IPS-20b (cell line): ENCODE data around the gene TFIP11.

Source experiments
- H3K27ac ChIP-seq: one replicate; pipeline ENCODE4 v1.5.1; 2013; ENCODE audit warnings: low read length
- H3K27me3 ChIP-seq: 2 replicates; pipeline ENCODE4 v1.6.1; 2013; ENCODE audit warnings: mild to moderate bottlenecking, low read length, inconsistent platforms; ENCODE audit not compliant: insufficient read depth
- H3K36me3 ChIP-seq: 2 replicates; pipeline ENCODE4 v1.6.1; 2013; ENCODE audit warnings: low read depth, mild to moderate bottlenecking, inconsistent platforms, low read length, moderate library complexity; ENCODE audit not compliant: insufficient read depth
- H3K4me1 ChIP-seq: 2 replicates; pipeline ENCODE4 v1.6.1; 2013; ENCODE audit warnings: mild to moderate bottlenecking, control low read depth, inconsistent platforms, low read length, moderate library complexity; ENCODE audit not compliant: insufficient read depth
- H3K4me3 ChIP-seq: 2 replicates; pipeline ENCODE4 v1.5.1; 2013; ENCODE audit warnings: mild to moderate bottlenecking, low read length, inconsistent platforms
- H3K9ac ChIP-seq: 2 replicates; pipeline ENCODE4 v1.6.1; 2013; ENCODE audit warnings: low read depth, mild to moderate bottlenecking, inconsistent platforms, low read length, moderate library complexity
- H3K9me3 ChIP-seq: 2 replicates; pipeline ENCODE4 v1.6.1; 2013; ENCODE audit warnings: mild to moderate bottlenecking, low read depth, low read length, inconsistent platforms; ENCODE audit not compliant: insufficient read depth

The TFIP11 gene

GRCh38 chr22:26470807-26471206 lies 41.5 kb downstream of the TFIP11 start:
- H3K4me3 ChIP-seq, result no peak overlapping the region
- no peaks in the 10 kb centered on the region for H3K9me3 ChIP-seq
- H3K36me3 ChIP-seq, result peaks cover 98% of the 10 kb centered on the region
- H3K4me1 ChIP-seq, result no peaks in the 10 kb centered on the region
- H3K9ac ChIP-seq, result no peak overlapping the region
- H3K27me3 ChIP-seq, result no peaks in the 10 kb centered on the region
- H3K27ac ChIP-seq, result no peak overlapping the region

DNA sequence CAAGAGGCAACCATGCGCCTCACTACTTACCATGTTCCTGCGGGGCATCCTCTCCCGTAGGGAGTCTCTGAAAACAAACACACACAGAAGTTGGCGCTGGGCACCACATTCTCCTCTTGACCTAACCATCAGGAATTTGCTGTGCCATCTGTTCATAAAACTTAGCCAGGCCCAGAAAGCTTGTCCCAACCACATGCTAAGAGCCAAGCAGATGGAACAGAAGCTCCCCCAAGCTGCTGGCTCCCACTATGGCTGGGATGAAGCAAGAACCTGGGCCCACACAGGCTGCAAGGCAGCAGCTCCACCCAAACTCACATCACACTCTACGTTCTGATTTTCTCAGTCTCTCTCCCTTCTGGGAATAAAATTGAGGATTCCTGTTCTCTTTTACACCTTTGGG lies 46.1 kb downstream of the TFIP11 start:
- H3K36me3 ChIP-seq, result peaks cover 97% of the 10 kb centered on the region
- no peak overlapping the region for H3K27ac ChIP-seq

DNA sequence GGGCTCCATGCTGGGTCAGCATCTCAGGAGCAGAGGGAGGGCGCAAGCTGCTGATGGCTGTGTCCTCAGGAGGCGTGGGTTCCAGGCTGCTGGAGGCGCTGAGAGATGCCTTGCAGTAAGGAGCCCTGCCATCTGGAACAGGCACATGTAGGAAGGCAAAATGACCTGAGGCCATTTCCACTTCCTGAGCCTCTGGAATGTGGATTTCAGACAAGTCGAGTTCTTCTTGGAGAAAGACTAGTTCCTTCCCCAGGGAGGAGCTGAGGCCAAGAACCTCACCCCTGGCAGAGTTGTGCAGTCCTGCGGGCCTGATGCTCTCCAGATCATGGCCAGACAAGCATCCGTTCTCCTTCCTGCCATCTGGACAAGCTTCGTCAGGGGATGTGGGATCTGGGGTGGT lies 48.0 kb downstream of the TFIP11 start:
- Histone ChIP-seq H3K9me3 (no peaks in the 10 kb centered on the region), H3K4me1 (peaks cover 2% of the 10 kb centered on the region; the same call in 1 of the 2 replicates), H3K9ac (no peak overlapping the region), H3K4me3 (no peak overlapping the region), H3K27me3 (no peaks in the 10 kb centered on the region), H3K36me3 (peaks cover 96% of the 10 kb centered on the region), H3K27ac (no peak overlapping the region)

More for the DNA sequence above, 46.1 kb downstream of the TFIP11 start:
- peaks cover 2% of the 10 kb centered on the region; the same call in 1 of the 2 replicates for H3K4me1 ChIP-seq
- H3K4me3 ChIP-seq, result no peak overlapping the region
- H3K27me3 ChIP-seq, result no peaks in the 10 kb centered on the region
- H3K9ac ChIP-seq, result no peak overlapping the region
- H3K9me3 ChIP-seq, result no peaks in the 10 kb centered on the region

- Histone ChIP-seq H3K27ac (no peak overlapping the region), H3K36me3 (peaks cover 96% of the 10 kb centered on the region)
These were observed 48.6 kb downstream of the TFIP11 start for GRCh38 chr22:26463688-26464087.

GRCh38 chr22:26463101-26463661 lies 49.1 kb downstream of the TFIP11 start:
- peaks cover 2% of the 10 kb centered on the region; the same call in 1 of the 2 replicates for H3K4me1 ChIP-seq
- H3K36me3 ChIP-seq, result peaks cover 96% of the 10 kb centered on the region
- no peak overlapping the region for H3K27ac ChIP-seq
- no peak overlapping the region for H3K9ac ChIP-seq
- H3K4me3 ChIP-seq, result no peak overlapping the region
- H3K27me3 ChIP-seq, result no peaks in the 10 kb centered on the region
- no peaks in the 10 kb centered on the region for H3K9me3 ChIP-seq

More at GRCh38 chr22:26463688-26464087, 48.6 kb downstream of the TFIP11 start:
- Histone ChIP-seq H3K27me3 (no peaks in the 10 kb centered on the region), H3K9me3 (no peaks in the 10 kb centered on the region), H3K4me1 (peaks cover 2% of the 10 kb centered on the region; the same call in 1 of the 2 replicates), H3K4me3 (no peak overlapping the region), H3K9ac (no peak overlapping the region)

DNA sequence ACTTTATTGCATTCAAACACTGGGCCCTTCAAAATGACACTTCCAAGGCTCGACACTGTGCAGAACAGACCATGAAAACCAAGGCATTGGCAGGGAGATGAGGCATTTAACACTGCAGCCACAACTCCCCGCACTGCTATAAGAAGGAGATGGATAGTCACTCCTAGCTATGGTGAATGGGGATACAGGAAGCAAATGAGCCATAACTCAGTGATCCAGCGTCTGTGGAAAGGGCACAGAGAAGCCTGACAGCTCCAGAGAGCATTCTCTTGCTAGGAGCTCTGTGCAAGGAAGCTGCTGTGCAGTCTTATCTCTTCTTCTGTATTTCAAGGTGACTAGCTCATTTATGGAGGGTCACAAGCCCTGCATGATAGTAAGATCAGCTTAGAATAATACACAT lies 49.6 kb downstream of the TFIP11 start:
- Histone ChIP-seq H3K4me3 (no peak overlapping the region), H3K36me3 (peaks cover 96% of the 10 kb centered on the region), H3K27me3 (no peaks in the 10 kb centered on the region), H3K4me1 (peaks cover 2% of the 10 kb centered on the region; the same call in 1 of the 2 replicates), H3K9me3 (no peaks in the 10 kb centered on the region), H3K27ac (no peak overlapping the region), H3K9ac (no peak overlapping the region)

DNA sequence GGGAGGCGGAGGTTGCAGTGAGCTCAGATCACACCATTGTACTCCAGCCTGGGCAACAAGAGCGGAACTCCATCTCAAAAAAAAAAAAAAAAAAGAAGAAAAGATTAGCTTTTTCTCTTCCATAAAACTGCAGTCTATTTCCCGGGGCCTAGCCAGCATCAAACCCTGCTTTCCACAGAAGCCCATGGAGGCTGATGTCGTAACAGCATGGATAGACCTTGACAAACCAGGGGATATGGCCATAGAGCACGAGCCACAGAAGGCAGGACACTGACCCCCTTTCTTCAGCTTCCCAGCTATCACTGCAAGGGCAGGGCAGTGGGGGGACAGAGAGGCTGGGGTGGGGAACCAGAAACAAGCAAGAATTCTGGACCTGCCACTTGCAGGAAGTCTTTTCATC lies 50.2 kb downstream of the TFIP11 start:
- peaks cover 94% of the 10 kb centered on the region for H3K36me3 ChIP-seq
- no peak overlapping the region for H3K9ac ChIP-seq
- H3K27me3 ChIP-seq, result no peaks in the 10 kb centered on the region
- H3K4me3 ChIP-seq, result no peak overlapping the region
- H3K9me3 ChIP-seq, result no peaks in the 10 kb centered on the region
- H3K4me1 ChIP-seq, result peaks cover 2% of the 10 kb centered on the region; the same call in 1 of the 2 replicates
- H3K27ac ChIP-seq, result no peak overlapping the region

- Histone ChIP-seq H3K27ac (no peak overlapping the region), H3K9me3 (no peaks in the 10 kb centered on the region), H3K4me1 (peaks cover 2% of the 10 kb centered on the region; the same call in 1 of the 2 replicates), H3K27me3 (no peaks in the 10 kb centered on the region), H3K36me3 (peaks cover 92% of the 10 kb centered on the region), H3K9ac (no peak overlapping the region), H3K4me3 (no peak overlapping the region)
These were observed 51.0 kb downstream of the TFIP11 start for GRCh38 chr22:26461188-26461810.

DNA sequence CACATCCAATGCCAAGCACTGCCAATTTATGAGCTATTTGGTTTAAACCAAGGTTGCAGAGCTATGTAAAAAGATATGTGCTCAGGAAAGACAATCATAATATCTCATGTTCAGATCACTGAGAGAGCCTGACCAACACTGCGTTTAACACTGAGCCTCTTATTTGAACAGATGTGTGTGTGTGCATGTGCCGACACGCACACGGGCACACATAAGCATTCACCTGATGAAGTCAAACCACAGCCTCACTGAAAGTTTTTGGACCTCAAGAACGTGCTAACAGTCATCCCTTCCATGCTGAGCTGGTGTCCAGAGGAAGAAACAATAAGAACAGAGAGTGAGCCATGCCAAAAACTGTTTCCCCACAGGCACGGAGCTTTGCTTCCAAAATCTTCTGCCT lies 52.1 kb downstream of the TFIP11 start:
- no peaks in the 10 kb centered on the region for H3K27me3 ChIP-seq
- H3K4me1 ChIP-seq, result peaks cover 2% of the 10 kb centered on the region; the same call in 1 of the 2 replicates
- no peak overlapping the region for H3K4me3 ChIP-seq
- no peaks in the 10 kb centered on the region for H3K9me3 ChIP-seq
- peaks cover 87% of the 10 kb centered on the region for H3K36me3 ChIP-seq
- no peak overlapping the region for H3K27ac ChIP-seq
- no peak overlapping the region for H3K9ac ChIP-seq

DNA sequence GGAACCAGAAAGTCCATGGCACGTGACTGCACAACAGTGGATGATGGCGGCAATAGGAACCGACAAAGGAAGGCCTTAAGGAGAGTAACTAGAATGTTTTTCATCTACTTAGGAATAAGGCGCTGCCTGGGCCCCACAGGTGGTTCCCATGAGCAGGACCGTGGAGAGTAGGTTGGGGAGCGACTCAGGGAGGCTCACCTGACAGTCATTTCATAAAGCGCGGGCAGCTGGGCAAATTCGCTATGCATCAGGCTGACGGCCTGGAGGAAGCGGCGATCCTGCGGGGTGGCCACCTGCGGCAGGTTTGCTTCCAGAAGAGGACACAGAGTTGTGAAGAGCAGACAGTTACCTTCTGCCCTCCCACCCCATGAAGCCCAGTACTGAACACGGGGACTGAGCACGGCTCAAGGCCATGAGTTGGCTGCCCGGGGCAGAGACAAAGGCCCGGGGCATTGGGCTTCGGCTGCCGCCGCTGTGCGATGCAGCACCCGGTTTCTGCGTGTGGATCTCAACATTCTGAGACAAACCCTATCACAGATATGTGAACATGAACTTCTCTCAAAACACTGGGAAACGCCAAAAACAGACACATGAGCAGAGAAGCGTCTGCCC lies 54.5 kb downstream of the TFIP11 start:
- no peaks in the 10 kb centered on the region for H3K27me3 ChIP-seq
- peaks cover 78% of the 10 kb centered on the region for H3K36me3 ChIP-seq
- no peak overlapping the region for H3K9ac ChIP-seq
- no peak overlapping the region for H3K27ac ChIP-seq
- H3K4me1 ChIP-seq, result peaks cover 2% of the 10 kb centered on the region; the same call in 1 of the 2 replicates
- H3K4me3 ChIP-seq, result no peak overlapping the region
- H3K9me3 ChIP-seq, result no peaks in the 10 kb centered on the region

DNA sequence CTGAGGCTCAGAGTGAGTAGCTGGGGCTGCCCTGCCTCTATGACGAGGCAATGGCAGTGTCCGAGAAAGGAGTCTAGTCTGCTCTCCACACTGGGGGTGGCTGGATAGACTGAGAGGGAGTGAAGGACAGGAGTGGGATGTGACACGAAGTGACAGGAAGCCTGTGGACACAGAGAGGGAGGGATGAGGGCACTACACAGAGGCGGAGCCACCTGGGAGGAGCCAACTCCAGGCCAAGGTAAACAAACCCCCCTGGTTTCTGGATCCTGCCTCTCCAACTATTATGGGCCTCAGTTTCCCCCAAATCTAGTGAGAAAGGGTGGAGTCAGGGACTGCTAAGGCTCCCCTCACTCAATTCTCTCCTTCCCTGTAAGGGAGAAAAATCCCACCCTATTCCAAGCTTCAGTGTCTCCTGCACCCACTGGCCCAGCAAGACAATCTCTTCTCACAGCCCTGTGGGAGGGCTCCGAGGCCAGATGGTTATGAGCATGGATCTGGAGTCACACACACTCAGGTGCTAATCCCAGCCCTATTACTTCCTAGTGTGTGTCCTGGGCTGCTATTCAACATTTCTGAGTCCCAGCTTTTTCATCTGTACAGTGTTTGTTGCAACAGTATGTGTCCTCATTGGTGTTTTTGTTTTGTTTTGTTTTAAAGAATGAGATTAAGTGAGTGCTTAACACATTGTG lies 58.3 kb downstream of the TFIP11 start:
- Histone ChIP-seq H3K27me3 (no peaks in the 10 kb centered on the region), H3K4me3 (no peak overlapping the region), H3K9ac (no peak overlapping the region), H3K27ac (no peak overlapping the region), H3K36me3 (peaks cover 75% of the 10 kb centered on the region), H3K4me1 (no peaks in the 10 kb centered on the region), H3K9me3 (no peaks in the 10 kb centered on the region)
